HK-2 (cell line): ENCODE data around the gene FRG2C.
A peak's percentile ranks its signal among the peaks of the same experiment; 100 is the strongest.
"Not testable (repeated sequence)": the region's sequence is repeated elsewhere in the genome, so short reads cannot be mapped to it uniquely, and the experiment has no call there.

Experiments
- DNase-seq: peaks from one replicate; pipeline ENCODE4 v3.0.0-alpha.2; 2018; ENCODE audit not compliant: unreplicated experiment

Gene FRG2C

DNA sequence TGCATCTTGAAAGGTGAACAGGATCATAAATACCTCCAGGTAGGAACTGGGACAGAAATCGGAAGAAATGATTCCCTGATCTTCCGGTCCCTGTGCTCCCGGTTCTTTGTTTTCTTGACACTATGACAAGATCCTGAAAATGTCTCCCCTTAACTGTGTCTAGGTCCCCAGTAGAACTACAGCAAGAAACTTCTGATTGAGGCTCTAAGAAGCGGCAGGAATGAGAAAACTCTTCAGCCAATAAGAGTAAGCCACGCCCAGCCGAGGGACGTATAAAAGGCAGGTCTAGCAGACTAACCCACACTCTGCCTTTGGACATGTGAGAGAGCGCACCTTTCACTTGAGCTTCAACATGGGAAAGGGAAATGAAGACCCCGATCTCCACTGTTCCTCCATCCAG lies at the start of gene FRG2C:
Gene FRG2C (plus strand): TSS at position 301 of the 400 bp plus-strand sequence. CDS start 52 bp downstream, at position 353.
- not testable (repeated sequence) for DNase-seq

DNA sequence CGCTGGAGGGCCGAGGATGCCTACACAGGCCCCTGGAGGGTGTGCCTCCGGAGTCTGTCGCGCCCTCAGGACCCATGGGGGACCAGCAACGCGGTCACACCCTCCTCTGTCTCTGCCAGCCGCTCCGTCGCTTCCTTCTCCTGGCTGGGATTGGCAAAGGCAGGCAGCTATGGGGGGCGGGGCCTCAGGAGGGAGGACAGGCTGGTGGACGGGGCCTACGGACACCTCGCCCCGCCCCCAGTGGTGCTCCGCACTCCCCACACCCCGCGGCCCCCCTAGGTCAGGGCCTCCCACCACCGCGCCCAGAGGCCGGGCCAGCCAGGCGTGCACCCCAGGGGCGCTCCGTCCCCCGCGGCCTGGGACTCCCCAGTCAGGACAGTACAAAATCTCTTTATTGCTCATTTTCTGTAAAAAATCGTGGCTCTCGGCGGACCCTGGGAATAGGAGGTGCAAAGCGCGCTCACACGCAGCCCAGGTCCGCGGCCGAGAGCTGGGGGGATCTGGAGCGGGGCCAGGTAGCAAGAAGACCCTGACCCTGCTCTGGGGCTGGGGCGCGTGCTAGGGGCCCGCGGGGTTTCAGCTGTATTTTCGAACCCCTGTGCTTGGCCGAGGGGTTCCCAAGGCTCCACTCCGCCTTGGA lies 45.3 kb upstream of the FRG2C start:
- DNase-seq = peak; percentile 31

DNA sequence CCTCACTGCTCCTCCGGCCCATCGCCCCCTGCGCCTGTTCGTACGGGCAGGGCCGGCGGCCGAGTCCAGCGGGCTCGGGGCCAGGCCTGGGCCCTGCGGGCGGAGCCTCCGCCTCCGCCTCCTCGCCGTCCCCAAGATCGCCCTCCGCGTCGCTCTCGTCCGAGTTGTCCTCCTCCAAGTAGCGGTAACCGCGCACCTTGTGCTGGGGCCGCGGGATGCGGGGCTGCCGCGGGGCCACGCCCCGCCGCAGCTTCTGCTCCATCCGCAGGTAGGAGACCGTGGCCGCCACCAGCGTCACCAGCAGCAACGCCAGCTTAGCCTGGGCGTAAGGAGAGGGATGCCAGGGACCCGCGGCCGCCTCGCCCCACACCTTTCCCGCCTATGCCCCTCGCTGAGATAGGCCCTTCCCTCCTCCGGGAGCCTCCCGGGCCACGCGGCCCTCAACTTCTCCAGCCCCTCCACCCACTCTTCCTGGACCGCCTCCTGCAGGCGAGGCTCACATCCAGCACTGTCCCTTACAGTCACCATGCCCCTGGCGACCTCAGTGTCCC lies 44.6 kb upstream of the FRG2C start:
- not testable (repeated sequence) for DNase-seq

DNA sequence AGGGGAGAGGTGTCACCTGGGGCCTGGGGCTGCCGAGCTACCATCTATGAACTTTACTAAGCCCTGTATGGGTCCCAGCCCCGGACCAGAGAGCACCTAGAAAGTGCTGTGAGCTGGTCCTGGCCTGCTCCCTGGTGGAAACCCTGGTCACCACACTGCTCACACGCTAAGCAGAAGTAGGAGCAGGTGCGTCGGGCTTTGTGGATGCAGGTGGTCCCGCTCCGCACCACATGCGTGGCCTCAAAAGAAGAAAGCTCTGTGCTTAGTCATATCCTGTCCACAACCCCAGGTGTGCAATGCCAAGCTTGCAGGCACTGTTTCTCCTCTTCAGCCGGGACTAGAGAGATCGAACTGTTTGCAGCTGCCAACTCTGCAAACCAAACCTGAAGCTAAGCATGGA lies 42.4 kb upstream of the FRG2C start:
- not testable (repeated sequence) for DNase-seq

DNA sequence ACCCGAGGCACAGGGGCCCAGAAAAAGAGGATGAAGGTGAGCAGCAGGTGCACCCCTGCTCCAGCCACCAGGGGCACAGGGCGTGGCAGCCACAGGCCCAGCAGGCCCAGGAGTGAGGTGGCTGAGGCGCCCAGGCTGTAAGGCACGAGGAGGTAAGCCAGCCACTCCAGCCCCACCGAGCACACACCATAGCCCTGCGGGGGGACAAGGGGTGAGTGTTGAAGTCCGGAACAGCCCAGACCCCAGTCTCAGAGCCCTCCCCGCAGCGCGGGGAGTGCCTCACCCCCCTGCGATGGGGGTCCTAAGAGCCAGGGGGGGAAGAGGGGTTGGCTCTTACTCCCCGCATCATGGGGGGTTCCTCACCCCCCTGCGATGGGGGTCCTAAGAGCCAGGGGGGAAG lies 40.5 kb upstream of the FRG2C start:
- not testable (repeated sequence) for DNase-seq

DNA sequence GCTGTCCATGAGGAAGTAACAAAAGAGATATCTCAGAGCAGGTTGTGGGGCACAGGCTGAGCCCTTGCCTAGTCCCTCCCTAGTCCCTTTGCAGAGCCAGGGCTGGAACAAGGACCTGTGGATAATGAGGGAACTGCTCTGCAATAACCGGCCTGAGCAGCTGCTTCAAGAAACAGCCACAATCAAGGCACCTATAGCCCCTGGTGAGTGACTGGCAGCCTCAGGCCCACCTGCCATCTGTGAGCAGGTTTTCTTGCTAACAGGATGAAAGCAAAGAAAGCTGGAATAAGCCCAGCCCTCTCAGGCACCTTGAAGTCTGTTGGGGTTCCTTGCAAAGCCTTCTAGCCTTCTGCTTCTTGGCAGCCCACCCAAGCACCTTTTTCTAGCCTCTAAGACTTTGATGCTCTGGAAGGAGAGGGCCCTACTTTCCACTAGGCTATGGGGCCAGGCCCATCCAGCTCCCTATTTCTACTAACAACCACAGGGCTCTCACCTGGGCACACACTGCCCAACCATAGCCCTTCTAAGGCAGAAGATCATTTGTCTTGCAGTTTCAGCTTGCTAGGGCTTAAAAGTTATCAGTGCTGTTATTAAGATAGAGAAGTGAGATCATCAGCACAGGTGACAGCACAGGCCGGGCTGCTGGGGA lies 33.1 kb upstream of the FRG2C start:
- not testable (repeated sequence) for DNase-seq

DNA sequence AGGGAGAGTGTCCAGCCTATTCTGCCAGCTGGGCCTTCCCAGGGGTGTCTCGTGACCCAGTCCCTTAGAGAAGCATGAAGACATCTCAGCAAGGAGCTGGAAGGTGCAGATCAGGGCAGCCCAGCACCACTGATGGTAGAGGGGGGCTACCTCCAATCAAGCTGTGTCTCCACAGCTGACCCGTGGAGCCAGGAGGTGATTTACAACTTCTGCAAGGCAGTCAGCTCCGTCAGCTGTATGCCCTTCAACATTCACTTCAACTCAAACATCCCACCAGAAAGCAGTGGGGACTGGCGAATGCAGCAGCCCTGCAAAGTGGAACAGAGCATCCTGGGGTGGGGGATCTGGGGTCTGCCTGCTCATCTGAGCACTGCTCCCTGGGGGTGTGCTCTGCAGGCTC lies 32.6 kb upstream of the FRG2C start:
- no peak for DNase-seq

DNA sequence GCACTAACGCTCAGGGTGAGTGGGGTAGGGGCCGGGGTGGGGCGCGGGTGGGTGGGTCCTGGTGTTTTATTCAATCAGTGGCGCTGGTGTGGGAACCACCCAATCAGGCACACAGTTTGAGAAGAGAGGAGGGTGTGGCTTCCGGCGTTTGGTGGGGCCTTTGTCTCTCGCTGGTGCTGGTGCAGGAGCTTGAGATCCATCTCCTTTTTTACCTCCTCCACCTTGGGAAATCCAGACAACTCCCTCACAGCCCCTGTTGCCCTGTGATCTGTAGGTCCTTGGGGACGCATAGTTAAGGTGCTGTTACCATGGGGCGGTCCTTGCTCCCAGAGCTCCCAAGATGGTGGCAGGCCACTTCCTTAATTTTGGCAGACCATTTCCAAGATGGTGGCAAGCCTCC lies 25.2 kb upstream of the FRG2C start:
- DNase-seq = not testable (repeated sequence)

DNA sequence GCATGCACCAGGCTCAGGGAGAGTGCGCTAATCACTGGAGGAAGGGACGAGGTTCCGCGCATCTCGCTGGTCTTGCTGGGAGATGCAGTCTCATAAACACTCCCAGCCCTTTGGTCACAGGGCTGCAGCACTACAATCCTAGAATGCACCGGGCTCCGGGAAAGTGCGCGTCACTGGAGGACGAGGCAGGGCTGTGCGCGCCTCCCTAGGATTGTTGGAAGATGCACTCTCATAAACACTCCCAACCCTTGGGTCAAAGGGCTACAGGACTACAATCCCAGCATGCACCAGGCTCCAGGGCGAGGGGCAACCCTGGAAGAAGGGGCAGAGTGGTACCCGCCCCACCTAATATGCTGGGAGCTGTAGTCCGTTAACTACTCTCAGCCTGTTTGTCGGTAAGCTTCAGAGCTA lies 23.0 kb upstream of the FRG2C start:
- not testable (repeated sequence) for DNase-seq

DNA sequence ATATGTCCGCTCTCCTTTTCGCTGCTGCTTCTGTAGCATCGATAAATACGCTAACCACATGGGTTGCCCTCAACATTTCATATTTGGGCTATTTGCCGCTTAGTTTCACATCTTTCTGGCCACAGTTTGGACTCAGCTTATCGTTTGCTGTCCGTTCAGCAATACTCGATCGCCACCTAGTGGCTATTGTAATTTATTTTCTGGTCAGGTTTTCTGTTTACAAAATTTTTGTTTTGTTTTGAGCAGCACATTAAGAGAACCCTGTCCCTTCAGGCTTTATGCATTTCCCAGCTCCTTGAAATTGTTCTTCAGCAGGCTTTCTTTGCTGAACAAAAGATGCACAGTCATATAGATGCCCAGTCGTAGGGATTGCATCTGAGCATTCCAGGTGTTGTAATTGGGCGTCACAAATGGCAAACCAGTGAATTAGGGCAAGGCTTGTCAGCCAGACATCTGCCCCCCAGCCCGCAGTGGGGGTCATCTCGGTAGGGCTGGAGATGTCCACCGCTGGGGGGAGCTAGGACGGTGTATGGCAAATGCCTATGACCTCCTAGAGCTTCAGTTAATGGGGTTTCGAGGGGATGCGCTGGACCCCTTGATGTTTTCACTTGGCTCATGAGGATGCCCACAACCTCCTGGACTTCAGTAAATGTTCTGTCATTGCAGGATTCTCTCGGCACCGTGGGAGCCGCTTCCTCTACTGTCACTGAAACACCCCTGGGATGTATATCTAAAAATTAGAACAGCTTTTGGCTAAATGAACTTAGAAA lies 20.9 kb upstream of the FRG2C start:
- not testable (repeated sequence) for DNase-seq

DNA sequence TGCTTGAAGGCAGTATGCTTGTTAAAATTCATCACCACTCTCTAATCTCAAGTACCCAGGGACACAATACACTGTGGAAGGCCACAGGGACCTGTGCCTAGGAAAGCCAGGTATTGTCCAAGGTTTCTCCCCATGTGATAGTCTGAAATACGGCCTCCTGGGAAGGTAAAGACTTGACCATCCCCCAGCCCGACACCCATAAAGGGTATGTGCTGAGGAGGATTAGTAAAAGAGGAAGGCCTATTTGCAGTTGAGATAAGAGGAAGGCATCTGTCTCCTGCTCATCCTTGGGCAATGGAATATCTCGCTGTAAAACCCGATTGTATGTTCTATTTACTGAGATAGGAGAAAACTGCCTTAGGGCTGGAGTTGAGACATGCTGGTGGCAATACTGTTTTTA lies 18.6 kb upstream of the FRG2C start:
- DNase-seq = not testable (repeated sequence)

DNA sequence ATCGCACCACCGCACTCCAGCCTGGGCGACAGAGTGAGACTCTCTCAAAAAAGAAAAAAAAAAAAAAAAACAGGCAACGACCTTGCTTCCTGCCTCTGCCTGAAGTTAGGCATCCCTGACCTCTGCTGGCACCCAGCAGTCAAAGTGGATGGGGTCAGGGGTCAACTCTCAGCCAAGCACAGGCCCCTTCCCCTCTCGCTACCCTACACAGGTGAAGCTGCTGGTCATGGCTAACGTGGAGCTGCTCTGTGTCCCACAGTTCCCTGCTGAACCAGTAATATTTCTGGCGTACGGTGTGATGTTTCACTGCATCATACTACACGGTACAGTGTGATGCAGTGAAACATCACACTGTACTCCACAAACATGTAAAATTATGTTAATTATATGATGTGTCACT lies 13.9 kb upstream of the FRG2C start:
- DNase-seq = no peak

DNA sequence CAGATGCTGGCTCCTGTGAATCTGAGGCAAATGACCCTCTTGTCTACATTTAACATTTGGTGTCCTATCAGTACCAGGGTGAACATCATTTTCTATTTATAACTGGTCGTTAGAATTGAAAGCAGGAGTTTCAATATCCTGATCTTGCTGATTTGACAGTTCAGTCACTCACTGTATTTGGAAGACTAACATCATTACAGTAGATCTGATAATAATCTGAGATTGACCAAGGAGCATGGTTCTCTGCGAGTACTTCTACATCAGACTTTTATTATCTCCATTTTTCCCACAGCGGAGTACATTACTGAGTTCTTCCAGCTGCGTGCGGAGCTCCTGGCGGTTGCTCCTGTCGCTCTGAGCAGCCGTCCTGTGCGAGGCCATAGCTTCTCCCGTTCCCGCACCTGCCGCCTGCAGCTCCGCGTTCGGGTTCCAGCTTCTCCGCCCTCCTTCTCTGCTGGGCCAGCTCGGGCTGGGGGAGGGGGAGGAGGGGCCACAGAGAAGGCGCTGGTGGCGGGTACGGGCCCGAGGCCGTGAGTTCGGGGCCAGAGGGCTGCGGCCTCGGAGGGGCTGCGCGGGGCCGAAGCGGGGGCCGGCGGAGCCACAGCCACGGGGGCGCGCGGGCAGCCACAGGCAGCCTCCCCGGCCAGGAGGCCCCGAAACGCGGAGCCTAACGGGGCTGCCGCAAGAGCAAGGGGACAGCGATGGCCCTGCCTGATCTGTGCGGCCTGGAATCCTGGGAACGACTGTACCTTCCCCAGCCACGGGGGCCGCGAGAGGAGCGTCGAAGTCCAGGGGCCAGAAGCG lies 8.8 kb upstream of the FRG2C start:
- DNase-seq = not testable (repeated sequence)

DNA sequence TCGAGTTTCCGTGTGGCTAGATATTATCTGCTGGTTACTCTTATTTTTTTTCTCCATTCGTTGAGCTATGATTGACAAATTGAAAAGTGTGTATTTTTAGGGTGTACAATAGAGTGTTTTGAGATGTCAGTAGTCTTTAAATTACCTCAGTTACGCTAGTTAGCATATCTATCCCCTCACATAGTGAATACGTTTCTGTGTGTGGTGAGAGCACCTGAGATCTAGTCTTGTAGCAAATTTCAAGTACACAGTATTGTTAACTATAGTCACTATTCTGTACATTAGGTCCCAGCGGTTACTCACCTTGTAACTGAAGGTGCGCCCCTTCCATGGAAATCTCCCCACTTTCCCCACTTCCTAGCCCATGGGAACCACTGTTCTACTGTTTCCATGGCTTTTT lies 8.2 kb upstream of the FRG2C start:
- not testable (repeated sequence) for DNase-seq

DNA sequence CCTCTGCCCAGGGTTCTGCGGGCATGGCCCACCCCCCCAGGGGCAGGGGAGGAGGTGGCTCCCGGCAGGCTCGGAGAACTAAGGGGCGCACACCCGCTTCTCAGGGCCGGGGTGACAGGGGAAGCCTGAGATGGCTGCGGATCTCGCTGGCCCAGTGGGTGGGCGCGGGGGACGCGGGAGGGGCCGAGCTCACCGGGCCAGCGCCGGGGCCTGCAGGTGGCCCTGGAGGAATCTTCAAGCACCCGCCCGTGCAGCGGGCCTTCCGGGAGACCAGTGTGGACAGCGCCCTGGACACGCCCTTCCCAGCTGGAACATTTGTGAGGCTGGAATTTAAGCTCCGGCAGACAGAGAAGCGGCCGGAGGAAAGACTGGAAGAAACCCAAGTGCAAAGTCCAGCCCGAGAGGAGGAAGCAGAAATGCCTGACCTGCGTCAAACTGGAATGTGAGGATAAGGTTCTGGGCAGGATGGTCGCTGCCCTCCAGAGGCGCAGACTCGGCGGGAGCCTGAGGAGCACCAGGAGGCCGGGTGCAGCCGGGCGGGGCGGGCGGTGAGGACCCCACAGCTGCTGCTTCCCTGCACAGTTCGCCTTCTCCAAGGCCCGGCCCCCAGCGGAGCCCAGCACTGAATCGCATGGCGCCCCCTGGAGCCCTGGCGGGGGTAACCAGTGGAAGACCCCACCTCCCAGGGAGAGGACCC lies 5.6 kb upstream of the FRG2C start:
- DNase-seq = peak; percentile 14

DNA sequence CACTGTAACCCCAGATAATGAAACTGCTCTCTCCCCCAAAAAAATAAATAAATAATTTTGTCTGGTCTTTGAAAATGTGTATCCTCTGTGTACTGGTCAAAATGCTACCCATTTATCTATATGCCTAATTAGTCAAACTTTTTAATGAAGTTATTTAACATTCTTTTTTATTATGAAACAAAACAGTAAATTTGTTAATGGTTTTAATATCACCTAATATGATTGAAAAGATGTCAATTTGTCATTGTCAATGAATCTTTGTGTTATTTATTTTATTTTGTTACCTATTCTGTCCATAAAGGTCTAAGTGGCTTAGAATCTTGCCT lies 5.1 kb upstream of the FRG2C start:
- not testable (repeated sequence) for DNase-seq

DNA sequence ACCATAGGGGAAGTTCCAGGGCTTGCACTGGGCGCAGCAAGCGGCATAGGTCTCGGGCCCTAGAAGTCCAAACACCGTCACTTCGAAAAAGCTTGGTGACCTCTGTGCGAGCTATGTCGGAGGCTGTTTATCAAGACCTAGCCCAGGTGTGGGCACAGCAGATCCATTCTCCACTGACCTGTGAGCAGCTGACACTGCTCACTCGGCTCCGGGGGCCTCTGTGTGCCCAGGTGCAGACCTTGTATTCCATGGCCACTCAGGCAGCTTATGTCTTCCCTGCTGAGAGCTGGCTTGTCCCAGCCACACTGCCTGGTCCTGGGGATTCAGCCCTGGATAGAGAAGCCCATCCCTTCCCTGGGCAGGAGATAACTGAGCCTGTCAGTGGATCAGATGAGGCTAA lies 1.5 kb downstream of the FRG2C start:
- DNase-seq = not testable (repeated sequence)

DNA sequence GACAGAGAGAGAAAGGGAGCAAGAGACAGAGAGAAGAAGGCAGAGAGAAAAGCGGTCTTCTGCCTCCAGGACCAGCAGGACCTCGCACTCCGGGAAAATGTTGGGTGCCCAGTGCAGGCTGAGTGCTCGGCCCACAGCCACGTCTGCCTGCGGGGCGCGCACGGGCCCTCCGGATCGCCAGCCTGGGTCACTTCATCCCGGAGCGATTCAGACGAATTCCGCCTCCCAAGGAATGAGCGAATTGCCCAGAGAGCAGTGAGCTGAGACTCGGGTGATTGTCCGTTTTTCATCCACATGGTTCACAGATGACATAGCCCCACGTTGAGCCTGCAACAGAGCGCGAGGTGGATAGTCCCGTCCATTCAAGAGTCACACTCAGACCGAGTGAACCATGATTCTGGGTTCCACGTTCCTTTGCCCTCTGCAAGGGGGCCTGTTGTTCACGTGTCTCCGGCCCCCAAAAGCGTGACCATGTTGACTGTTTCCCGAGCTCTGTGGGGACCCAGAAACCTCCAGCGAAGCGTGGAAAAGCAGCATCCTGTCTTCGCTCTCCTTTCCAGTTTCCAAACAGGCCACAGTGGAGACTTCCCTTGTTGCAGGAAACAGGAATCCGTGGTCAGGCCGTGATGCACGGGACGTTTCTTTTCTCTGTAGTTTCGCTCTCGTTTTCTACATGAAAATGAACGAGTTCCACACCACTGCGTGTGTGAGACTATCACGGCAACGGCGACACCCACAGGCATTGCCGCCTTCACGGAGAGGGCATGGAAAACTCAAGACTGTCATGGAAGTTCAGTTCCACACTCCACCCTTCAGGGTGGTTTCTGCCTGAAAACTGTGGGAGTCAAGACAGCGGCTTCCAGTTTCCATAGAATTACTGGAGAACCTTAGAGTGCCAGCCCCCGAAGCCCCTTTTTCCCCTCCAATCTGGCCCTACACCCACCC lies 3.9 kb downstream of the FRG2C start:
- DNase-seq = not testable (repeated sequence)

DNA sequence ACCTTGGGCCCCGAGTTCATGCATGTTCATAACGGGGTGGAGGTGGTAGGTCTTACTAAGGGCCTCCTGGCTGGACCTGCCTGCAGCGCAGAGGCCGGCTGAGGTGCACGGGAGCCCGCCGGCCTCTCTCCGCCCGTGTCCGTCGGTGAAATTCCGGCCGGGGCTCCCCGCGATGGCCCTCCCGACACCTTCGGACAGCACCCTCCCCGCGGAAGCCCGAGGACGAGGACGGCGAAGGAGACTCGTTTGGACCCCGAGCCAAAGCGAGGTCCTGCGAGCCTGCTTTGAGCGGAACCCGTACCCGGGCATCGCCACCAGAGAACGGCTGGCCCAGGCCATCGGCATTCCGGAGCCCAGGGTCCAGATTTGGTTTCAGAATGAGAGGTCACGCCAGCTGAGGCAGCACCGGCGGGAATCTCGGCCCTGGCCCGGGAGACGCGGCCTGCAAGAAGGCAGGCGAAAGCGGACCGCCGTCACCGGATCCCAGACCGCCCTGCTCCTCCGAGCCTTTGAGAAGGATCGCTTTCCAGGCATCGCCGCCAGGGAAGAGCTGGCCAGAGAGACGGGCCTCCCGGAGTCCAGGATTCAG lies 4.7 kb downstream of the FRG2C start:
- not testable (repeated sequence) for DNase-seq
